ENCODE measurements around the gene WHAMM. TPM values are rescaled to one million over a fixed set of nuclear protein-coding genes. Genes with fewer than 3 reads are reported as not detected.
"Not testable (repeated sequence)": the region's sequence is repeated elsewhere in the genome, so short reads cannot be mapped to it uniquely, and the experiment has no call there.

WHAMM gene
- total RNA-seq = 1 to 10 TPM; 4.2 to 5.3 TPM

GRCh38 chr15:82809308-82810060 is at the start of gene WHAMM:
Gene WHAMM, plus strand, starts transcription at chr15:82809628. Its CDS starts 99 bp downstream, at chr15:82809727.
- H3K4me1 Mint-ChIP-seq (ENCODE audit: low read depth) = peaks cover 41% of the 10 kb centered on the region
- CTCF ChIA-PET = interaction anchor here (1.4 to 2.0 kb wide), 2 partner anchors 23 to 58 kb away, joined by 5 to 6 read pairs; no protein-coding TSS in a partner anchor
- intact Hi-C loops (cut with micrococcal nuclease) = loop anchor here (1.0 to 10.0 kb wide), 6 partner anchors 59 to 395 kb away; partner anchors contain the start of genes BTBD1, HDGFL3, RAMAC and RPS17
- DNase-seq = peak; percentile 97
- H3K27ac Mint-ChIP-seq = peak within 1 kb of the TSS; percentile 81
- H3K4me3 Mint-ChIP-seq = peak within 1 kb of the TSS; percentile 82
- no peaks in the 10 kb centered on the region for H3K27me3 Mint-ChIP-seq
- POLR2A ChIA-PET = interaction anchor here (1.0 to 2.6 kb wide), 10 partner anchors 19 to 271 kb away, joined by 3 to 19 read pairs (median 6); partner anchors contain the start of genes C15orf40, RAMAC and RPS17
- no peaks in the 10 kb centered on the region for H3K9me3 Mint-ChIP-seq
- peaks cover 18% of the 10 kb centered on the region for H3K36me3 Mint-ChIP-seq

GRCh38 chr15:82763361-82764116 is 45.9 kb upstream of the WHAMM start:
- ChIA-PET POLR2A (no interaction called here), CTCF (no interaction called here)
- intact Hi-C loops (cut with micrococcal nuclease) = no loop called here
- H3K27me3 Mint-ChIP-seq = no peaks in the 10 kb centered on the region
- H3K9me3 Mint-ChIP-seq = no peaks in the 10 kb centered on the region
- DNase-seq = no peak
- no peak overlapping the region for H3K4me3 Mint-ChIP-seq
- no peak overlapping the region for H3K27ac Mint-ChIP-seq
- H3K4me1 Mint-ChIP-seq (ENCODE audit: low read depth) = no peaks in the 10 kb centered on the region
- H3K36me3 Mint-ChIP-seq = peaks cover 18% of the 10 kb centered on the region

GRCh38 chr15:82764117-82764490 is 45.3 kb upstream of the WHAMM start:
- H3K27me3 Mint-ChIP-seq = no peaks in the 10 kb centered on the region
- DNase-seq = no peak
- ChIA-PET POLR2A (no interaction called here), CTCF (no interaction called here)
- H3K27ac Mint-ChIP-seq = no peak overlapping the region
- intact Hi-C loops (cut with micrococcal nuclease) = no loop called here
- H3K36me3 Mint-ChIP-seq = peaks cover 18% of the 10 kb centered on the region
- H3K4me3 Mint-ChIP-seq = no peak overlapping the region
- no peaks in the 10 kb centered on the region for H3K9me3 Mint-ChIP-seq
- no peaks in the 10 kb centered on the region for H3K4me1 Mint-ChIP-seq (ENCODE audit: low read depth)

GRCh38 chr15:82764740-82765139 is 44.7 kb upstream of the WHAMM start:
- POLR2A ChIA-PET = no interaction called here

GRCh38 chr15:82766201-82766600 is 43.2 kb upstream of the WHAMM start:
- DNase-seq; H3K9me3 Mint-ChIP-seq; H3K4me3 Mint-ChIP-seq; H3K27me3 Mint-ChIP-seq; H3K27ac Mint-ChIP-seq; intact Hi-C loops (cut with micrococcal nuclease); CTCF ChIA-PET; H3K4me1 Mint-ChIP-seq (ENCODE audit: low read depth): not testable (repeated sequence)
- H3K36me3 Mint-ChIP-seq = peaks cover 13% of the 10 kb centered on the region
- POLR2A ChIA-PET = interaction anchor here (0.9 kb wide), 1 partner anchor 8 kb away, joined by 3 read pairs; no protein-coding TSS in a partner anchor

More at GRCh38 chr15:82764740-82765139, 44.7 kb upstream of the WHAMM start:
- Mint-ChIP-seq H3K36me3 (peaks cover 18% of the 10 kb centered on the region), H3K4me3 (no peak overlapping the region), H3K9me3 (no peaks in the 10 kb centered on the region), H3K4me1 (ENCODE audit: low read depth) (no peaks in the 10 kb centered on the region), H3K27me3 (no peaks in the 10 kb centered on the region), H3K27ac (no peak overlapping the region)
- intact Hi-C loops (cut with micrococcal nuclease) = no loop called here
- no peak for DNase-seq
- CTCF ChIA-PET = no interaction called here

- no peak overlapping the region for H3K4me3 Mint-ChIP-seq
- intact Hi-C loops (cut with micrococcal nuclease) = no loop called here
- CTCF ChIA-PET = interaction anchor here (0.8 kb wide), 1 partner anchor 10 kb away, joined by 4 read pairs; no protein-coding TSS in a partner anchor
- peaks cover 10% of the 10 kb centered on the region for H3K36me3 Mint-ChIP-seq
- H3K9me3 Mint-ChIP-seq = no peaks in the 10 kb centered on the region
- no peaks in the 10 kb centered on the region for H3K27me3 Mint-ChIP-seq
- no peaks in the 10 kb centered on the region for H3K4me1 Mint-ChIP-seq (ENCODE audit: low read depth)
- no peak overlapping the region for H3K27ac Mint-ChIP-seq
- no peak for DNase-seq
- POLR2A ChIA-PET = interaction anchor here (0.9 kb wide), 1 partner anchor 10 kb away, joined by 3 read pairs; no protein-coding TSS in a partner anchor
These were observed 42.1 kb upstream of the WHAMM start for GRCh38 chr15:82767163-82767829.

GRCh38 chr15:82768414-82769054 is 40.9 kb upstream of the WHAMM start:
- Mint-ChIP-seq H3K4me3 (no peak overlapping the region), H3K36me3 (peaks cover 7% of the 10 kb centered on the region), H3K4me1 (ENCODE audit: low read depth) (no peaks in the 10 kb centered on the region), H3K9me3 (no peaks in the 10 kb centered on the region), H3K27me3 (no peaks in the 10 kb centered on the region), H3K27ac (no peak overlapping the region)
- DNase-seq = no peak
- intact Hi-C loops (cut with micrococcal nuclease) = no loop called here
- ChIA-PET CTCF (no interaction called here), POLR2A (interaction anchor here (0.5 kb wide), 1 partner anchor 98 kb away, joined by 3 read pairs; no protein-coding TSS in a partner anchor)

- POLR2A ChIA-PET = no interaction called here
- H3K36me3 Mint-ChIP-seq = peaks cover 3% of the 10 kb centered on the region
- DNase-seq = no peak
- no peaks in the 10 kb centered on the region for H3K4me1 Mint-ChIP-seq (ENCODE audit: low read depth)
- no peaks in the 10 kb centered on the region for H3K9me3 Mint-ChIP-seq
- CTCF ChIA-PET = no interaction called here
- no peak overlapping the region for H3K27ac Mint-ChIP-seq
- no peaks in the 10 kb centered on the region for H3K27me3 Mint-ChIP-seq
- H3K4me3 Mint-ChIP-seq = no peak overlapping the region
- intact Hi-C loops (cut with micrococcal nuclease) = no loop called here
These were observed 37.4 kb upstream of the WHAMM start for GRCh38 chr15:82771789-82772607.

GRCh38 chr15:82774496-82774895 is 34.9 kb upstream of the WHAMM start:
- ChIA-PET POLR2A (no interaction called here), CTCF (interaction anchor here (0.9 kb wide), 1 partner anchor 77 kb away, joined by 4 read pairs; no protein-coding TSS in a partner anchor)
- intact Hi-C loops (cut with micrococcal nuclease) = no loop called here
- Mint-ChIP-seq H3K9me3 (no peaks in the 10 kb centered on the region), H3K36me3 (no peaks in the 10 kb centered on the region), H3K4me1 (ENCODE audit: low read depth) (no peaks in the 10 kb centered on the region), H3K27me3 (no peaks in the 10 kb centered on the region), H3K4me3 (no peak overlapping the region), H3K27ac (no peak overlapping the region)
- no peak for DNase-seq

- intact Hi-C loops (cut with micrococcal nuclease) = no loop called here
- ChIA-PET CTCF (no interaction called here), POLR2A (no interaction called here)
- Mint-ChIP-seq H3K36me3 (no peaks in the 10 kb centered on the region), H3K9me3 (no peaks in the 10 kb centered on the region), H3K27me3 (peaks cover 4% of the 10 kb centered on the region), H3K27ac (no peak overlapping the region), H3K4me3 (no peak overlapping the region), H3K4me1 (ENCODE audit: low read depth) (no peaks in the 10 kb centered on the region)
- no peak for DNase-seq
These were observed 30.7 kb upstream of the WHAMM start for GRCh38 chr15:82778755-82779154.

- Mint-ChIP-seq H3K9me3 (no peaks in the 10 kb centered on the region), H3K4me1 (ENCODE audit: low read depth) (no peaks in the 10 kb centered on the region), H3K36me3 (no peaks in the 10 kb centered on the region), H3K27me3 (peaks cover 4% of the 10 kb centered on the region), H3K27ac (no peak overlapping the region), H3K4me3 (no peak overlapping the region)
- ChIA-PET CTCF (no interaction called here), POLR2A (no interaction called here)
- intact Hi-C loops (cut with micrococcal nuclease) = no loop called here
- no peak for DNase-seq
These were observed 28.1 kb upstream of the WHAMM start for GRCh38 chr15:82781349-82781748.

Measured in activated CD4-positive, alpha-beta memory T cell treated with anti-CD3 and anti-CD28 coated beads for 36 hours (primary cell).